Activated CD8-positive, alpha-beta memory T cell treated with anti-CD3 and anti-CD28 coated beads for 24 hours (primary cell): ENCODE results near the gene MPC2.

Experiments
- DNase-seq: peaks from one replicate; pipeline ENCODE4 v3.0.0-alpha.2; 2020

Gene MPC2

DNA sequence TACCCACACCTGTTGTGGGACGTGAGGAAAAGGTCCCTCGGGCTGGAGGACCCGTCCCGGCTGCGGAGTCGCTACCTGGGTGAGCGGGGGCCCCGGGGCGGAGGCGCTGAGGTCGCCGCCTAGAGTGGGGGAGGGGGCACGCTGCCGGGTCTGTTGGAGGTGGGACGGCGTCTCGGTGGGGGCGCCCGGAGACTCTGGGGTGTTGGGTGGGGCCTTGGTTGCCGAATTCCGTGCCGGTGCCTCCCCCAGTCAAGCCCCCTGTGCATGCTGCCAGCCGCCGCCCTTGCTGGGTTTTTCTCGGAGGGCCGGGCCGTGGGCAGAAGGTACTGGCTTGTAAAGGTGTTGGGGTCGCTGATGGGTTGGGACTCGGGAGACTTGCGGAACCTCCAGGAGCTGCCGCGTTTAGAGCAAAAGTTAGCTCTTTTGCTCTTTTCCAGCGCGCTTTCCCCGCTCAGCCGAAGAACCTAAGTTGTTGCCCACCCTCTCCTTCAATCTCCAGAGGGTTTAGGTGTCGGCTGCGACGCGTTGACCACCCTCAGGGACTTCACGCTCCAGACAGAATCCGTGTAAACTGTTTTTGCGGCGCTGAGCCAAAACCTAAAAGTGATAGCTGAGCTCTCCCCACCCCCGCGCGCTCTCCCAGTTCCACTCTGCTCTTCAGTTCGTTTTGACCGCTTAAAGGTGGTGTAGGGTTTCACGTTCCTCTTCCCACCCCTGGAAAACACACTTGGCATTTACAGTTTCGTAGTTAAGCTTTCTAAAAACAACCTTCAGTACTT, at the start of gene MPC2:
Gene MPC2 (minus strand): TSS at position 143 of the 779 bp plus-strand sequence. CDS start 1,231 bp downstream, outside the sequence.
- DNase-seq, result no peak

DNA sequence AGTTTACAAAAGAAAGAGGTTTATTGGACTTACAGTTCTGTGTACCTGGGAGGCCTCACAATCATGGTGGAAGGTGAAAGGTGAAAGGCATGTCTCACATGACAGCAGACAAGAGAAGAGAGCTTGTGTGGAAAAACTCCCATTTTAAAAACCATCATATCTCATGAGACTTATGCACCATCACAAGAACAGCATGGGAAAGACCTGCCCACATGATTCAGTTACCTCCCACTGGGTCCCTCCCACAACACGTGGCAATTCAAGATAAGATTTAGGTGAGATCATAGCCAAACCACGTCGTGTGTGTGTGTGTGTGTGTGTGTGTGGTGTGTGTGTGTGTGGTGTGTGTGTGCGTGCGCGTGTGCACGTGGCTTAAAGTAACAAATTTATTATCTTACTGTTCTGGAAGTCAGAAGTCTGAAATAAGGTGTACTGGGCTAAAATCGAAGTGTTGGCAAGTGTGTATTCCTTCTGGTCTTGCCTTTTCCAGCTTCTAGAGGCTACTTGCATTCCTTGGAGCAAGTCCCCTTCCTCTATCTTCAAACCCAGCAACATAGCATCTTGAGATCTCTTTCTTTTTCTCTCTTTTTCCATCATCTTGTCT, 48.1 kb upstream of the MPC2 start:
- no peak for DNase-seq

DNA sequence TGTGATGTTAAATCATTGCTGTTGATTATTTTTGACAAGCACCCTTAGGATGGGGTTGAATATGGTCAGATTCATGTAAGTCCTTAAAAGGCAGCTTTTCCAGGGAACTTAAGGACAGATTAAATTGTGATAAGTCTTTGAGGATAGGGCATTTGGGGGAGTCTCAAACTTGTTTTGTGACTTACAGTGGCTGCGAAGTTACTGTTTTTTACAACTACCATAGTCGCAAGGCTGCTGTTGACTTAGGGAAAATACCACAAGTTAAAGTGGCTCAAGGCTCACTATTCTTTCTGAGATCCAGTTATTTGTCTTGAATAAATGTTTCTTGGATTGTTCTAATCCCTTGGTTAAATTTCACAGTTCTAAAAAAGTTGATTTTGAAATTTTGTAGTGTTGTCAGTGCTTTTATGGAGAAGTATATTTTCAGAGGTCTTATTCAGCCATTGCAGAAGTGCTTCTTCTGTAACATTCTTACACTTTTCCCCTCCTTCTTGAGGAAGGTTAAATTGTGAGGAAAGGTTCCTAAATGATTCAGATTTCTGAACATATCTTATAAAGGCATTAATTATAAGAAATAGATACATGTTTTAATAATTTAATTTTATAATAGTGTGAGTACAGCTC, 47.0 kb upstream of the MPC2 start:
- DNase-seq, result no peak

DNA sequence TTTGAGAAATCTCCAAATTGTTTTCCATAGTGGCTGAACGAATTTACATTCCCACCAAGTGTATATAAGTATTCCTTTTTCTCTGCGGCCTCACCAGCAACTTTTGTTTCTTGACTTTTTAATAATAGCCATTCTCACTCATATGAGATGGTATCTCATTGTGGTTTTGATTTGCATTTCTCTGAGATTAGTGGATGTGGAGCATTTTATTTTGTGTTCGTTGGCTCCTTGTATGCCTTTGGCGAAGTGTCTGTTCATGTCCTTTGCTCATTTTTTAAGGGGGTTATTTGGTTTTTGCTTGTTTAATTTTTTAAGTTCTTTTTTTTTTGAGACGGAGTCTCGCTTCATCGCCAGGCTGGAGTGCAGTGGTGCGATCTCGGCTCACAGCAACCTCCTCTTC, 45.1 kb upstream of the MPC2 start:
- DNase-seq, result no peak

DNA sequence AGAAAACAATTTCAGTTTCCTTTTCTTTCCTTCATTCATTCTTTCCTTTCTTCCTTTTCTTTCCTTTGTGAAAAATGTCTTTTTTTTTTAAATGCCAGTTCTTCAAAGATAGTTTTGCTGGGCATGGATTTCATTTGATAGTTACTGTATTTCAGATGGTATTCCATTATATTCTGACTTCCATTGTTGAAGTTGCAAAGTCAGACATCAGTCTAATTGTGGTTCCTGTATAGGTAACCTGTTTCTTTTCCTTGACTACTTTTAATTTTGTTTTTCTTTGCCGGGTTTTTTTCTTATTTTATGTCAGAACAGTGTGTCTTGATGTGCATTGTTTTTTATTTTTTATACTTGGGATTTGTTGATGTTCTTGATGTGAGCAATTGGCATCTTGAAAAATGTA, 40.4 kb upstream of the MPC2 start:
- DNase-seq, result no peak

DNA sequence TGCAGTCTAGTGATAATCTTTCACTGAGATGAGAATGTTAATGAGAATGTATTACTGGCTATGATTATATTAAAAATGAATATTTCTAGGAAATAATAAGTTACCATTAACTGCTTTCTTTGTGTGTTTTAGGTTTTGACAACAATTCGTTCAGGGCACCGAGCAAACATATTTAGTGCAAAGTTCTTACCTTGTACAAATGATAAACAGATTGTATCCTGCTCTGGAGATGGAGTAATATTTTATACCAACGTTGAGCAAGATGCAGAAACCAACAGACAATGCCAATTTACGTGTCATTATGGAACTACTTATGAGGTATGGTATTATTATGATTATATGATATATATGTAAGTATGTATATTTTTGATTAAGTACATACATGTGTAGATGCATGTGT, 37.8 kb upstream of the MPC2 start:
- no peak for DNase-seq

DNA sequence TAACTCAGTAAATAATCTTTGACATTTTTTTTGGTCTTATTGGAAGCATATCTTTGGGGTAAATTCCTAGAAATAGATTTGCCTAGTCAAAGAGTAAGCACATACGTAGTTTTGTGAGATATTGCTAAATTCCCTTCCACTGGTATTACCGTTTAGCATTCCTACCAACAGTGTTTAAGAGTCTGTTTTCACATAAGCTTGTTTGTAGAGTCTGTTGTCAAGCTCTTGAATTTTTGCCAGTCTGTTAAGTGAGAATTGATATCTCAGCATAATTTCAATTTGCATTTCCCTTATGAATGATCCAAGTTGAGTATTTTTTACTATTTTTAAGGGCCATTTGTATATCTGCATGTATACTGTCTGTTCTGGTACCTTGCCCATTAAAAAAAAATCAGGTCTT, 37.0 kb upstream of the MPC2 start:
- DNase-seq, result no peak

DNA sequence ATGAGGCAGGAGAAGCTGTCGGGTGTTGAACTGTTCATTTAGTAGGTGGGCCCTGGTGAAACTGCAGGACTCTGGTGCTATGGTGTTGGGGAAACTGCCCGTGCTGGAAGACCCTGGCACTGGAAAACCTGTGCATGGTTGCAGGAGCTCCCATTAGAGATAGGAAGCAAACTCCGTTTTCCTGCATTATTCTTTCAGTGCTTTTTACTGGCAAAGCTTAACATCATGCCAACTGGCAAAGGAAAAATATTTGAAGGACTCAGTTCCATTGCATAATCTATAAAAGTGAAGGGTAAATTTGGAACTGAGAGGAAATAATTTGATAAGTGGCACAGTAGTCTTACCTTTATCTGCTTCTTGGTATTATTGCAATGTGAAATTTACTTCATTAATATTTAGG, 31.7 kb upstream of the MPC2 start:
- no peak for DNase-seq

DNA sequence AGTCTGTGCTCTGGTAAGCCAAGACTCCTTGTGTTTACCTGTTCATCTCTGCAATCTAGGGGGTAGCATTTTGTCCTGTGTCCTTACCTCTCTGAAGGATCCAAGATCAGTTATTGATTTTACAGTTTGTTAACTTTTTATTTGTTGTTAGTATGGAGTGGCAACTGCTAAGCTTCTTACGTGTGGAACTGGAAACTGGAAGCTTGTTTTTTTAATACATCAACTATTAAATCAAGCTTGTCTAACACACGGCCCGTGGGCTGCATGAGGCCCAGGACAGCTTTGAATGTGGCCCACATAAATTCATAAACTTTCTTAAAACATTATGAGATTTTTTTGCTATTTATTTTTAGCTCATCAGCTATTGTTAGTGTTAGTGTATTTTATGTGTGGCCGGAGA, 29.2 kb upstream of the MPC2 start:
- DNase-seq, result no peak

DNA sequence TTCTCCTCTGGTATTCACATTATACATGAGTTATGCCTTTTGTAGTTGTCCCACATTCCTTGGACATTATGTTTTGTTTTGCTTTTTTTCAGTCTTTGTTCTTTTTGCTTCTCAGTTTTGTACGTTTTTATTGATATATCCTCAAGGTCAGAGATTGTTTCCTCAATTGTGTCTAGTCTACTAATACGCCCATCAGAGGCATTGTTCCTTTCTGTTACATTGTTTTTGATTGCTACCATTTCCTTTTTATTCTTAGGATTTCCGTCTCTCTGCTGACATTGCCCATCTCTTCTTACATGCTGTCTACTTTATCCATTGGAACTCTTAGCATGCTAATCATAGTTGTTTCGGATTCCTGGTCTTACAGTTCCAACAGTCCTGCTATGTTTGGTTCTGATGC, 27.8 kb upstream of the MPC2 start:
- no peak for DNase-seq

DNA sequence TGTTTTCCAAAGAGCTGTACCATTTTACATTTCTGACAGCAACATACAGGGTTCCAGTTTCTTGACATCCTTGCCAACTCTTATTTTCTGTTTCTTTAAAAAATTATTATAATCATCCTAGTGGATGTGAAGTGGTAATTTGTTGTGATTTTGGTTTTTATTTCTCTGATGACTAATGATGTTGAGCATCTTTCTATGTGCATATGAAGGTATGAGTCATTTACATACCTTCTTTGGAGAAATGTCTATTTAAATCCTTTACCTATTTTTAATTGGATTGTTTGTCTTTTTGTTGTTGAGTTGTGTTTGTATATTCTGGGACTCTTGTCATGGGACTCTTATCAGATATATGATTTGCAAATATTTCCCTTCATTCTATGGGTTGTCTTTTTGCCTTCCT, 20.8 kb upstream of the MPC2 start:
- no peak for DNase-seq

DNA sequence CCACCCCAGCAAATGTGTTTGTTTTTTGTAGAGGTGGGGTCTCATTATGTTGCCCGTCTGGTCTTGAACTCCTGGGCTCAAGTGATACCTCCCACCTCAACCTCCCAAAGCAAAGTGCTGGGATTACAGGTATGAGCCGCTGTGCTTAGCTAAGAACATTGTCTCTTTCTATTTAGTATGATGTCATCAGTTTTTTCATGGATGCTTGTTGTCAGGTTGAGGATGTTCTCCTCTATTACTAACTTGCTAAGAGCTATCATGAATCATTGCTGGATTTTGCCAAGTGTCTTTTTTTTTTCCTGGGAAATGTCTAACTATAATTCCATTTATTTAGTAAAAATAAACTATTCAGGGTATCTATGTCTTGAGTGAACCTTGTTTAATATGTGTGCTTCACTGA, 19.0 kb upstream of the MPC2 start:
- no peak for DNase-seq

DNA sequence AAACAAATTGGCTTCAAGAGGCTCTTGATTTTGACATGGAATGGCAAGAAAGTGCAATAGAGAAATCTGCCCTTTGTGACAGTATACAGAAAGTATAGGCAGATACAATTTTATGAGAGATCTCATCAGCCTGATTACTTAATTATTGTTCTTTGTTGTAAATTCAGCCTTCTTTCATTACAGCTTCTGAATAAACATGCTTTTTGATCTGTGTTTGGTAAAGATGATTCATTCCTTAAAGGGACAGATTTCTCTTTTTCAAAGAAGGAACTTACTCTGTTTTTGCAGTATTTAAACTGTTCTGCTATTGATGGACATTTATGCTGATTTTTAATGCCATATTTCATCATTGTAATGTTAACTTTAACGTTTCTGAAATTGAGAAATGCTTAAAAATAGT, 13.7 kb upstream of the MPC2 start:
- no peak for DNase-seq

DNA sequence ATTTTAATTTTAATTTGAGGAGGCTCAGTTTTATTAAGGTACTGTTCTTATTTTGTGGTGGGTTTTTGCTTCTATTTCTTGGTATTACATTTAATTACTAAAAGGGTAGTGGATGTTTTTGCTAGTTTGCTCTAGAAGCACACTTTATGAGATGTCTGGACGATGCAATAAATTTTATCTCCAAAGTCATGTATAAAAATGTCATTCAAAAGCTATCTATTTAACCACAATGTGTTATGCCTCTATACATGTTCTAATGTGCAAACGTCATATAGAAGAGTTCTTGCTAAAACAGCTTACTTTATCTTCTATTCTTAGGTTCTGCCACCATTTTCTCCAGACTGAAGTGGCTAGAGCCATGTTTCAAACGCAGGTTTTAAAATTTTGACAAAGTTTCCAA, 12.9 kb upstream of the MPC2 start:
- DNase-seq, result no peak

DNA sequence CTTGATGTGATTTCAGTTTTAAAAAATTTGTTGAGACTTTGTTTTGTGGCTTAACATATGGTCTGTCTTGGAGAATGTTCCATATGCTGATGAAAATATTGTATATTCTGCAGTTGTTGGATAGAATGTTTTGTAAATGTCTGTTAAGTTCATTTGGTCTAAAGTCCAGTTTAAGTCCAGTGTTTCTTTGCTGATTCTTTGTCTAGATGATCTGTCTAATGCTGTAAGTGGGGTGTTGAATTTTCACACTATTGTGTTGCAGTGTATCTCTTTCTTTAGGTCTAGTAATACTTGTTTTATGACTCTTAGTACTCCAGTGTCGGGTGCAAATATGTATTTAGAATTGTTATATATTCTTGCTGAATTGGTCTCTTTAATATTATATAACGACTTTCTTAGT, 10.9 kb upstream of the MPC2 start:
- DNase-seq, result no peak

DNA sequence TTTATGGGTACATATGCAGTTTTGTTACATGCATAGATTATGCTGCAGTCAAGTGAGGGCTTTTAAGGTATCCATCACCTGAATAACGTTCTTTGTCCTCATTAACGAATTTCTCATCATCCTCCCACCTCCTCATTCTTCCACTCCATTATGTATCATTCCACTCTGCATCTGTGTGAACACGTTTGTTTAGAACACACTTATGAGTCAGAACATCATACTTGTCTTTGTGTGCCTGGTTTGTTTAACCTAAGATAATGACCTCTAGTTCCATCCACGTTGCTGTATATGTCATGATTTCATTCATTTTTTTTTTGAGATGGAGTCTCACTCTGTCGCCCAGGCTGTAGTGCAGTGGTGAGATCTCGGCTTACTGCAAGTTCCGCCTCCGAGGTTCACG, 6.7 kb upstream of the MPC2 start:
- DNase-seq, result no peak

DNA sequence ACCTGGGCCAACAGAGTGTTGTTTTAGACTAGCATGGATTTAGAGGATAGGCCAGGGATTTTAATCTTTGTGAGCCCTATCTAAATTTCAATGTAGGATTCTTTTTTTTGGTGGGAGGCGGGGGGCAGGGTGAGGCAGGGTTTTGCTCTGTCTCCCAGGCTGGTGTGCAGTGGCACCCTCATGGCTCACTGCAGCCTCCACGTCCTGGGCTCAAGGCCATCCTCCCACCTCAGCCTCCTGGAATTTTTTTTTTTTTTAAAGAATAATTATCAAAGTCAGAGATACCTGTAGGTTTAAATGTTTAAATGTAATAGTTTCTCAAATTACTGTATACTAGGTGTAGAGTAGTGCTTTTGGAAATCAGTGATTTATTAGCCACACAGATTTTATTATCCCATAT, 3.4 kb upstream of the MPC2 start:
- no peak for DNase-seq

DNA sequence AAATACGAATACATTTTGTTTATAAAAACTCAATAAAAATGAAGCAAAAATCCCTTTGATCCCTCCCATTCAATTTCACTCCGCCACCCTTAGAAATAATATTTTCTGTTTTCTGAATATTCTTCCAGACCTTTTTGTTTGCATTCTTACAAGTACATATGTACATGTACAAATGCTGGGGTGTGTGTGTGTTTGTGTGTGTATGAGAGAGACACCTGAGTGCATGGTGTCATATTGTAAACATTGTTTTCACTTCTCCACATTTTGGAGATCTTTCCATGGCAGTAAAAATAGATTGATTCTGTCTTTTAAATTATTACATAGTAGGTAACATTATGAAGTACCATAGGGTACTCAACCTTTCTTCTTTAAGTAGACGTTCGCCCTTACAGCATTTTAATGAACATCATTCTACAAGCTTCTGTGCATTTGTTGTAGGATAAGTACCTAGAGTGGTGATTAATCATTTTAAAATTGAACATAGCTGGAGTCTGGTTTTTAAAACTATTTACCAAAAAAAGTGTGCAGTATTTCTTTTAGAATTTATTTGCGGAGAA, 1.3 kb upstream of the MPC2 start:
- no peak for DNase-seq

DNA sequence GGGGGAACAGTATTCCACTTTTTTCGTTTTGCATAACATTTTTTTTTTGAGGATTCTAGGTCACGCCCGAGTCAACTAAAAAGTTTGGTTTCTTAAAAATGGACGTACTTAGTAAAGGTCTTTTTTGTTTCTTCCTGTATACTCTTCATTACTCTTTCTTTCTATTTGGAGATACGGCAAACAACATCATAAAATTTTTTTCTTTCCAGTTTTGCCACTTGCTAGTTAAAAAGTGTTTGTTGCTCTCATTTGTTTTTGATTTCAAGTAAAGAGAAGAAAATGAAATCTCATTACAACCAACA, 788 bp upstream of the MPC2 start:
- DNase-seq, result no peak

DNA sequence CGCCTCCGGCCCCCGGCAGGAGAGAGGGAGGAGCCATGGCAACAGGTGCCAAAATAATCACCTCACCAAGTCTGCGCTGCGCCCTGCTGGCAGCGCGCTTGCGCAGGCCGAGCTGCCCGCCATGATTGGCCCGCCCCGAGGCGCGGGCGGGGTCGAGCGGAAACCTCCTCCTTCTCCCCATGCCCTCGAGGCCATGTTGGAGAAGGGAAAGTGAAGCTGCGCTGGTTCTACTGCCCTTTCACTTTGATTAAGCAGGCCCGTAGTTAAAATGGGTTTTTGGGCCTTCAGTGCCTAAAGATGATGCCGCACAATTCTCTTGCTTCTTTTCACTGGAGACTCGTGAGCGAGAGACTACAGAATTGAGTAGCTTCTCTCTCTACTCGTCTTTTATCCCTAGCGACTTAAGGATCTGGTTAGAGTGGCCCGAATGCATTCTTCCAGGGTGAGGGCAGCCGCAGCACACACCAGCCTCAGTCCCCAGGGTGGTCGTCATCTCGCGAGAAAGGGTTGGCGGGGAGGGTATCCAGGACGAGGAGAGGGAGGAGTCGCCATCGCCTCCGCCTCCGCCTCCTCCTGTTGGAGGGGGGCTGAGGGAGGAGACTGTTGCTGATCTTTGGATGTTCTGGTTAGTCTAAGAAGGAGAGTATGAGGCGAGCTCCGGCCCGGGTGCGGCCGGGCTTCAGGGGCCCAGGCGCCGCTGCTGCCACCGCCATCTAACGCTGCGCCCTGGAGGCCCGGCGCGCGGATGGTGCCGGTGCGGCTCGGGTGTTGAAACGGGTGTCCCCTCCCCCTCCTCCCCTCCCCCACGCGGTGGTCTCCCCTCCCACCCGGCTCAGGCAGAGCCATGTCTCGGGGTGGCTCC, 573 bp downstream of the MPC2 start, which contains the start of gene DCAF6:
Gene DCAF6 (plus strand): TSS at position 616 of the 862 bp plus-strand sequence. CDS start 229 bp downstream, at position 845.
- peak; percentile 95 for DNase-seq

DNA sequence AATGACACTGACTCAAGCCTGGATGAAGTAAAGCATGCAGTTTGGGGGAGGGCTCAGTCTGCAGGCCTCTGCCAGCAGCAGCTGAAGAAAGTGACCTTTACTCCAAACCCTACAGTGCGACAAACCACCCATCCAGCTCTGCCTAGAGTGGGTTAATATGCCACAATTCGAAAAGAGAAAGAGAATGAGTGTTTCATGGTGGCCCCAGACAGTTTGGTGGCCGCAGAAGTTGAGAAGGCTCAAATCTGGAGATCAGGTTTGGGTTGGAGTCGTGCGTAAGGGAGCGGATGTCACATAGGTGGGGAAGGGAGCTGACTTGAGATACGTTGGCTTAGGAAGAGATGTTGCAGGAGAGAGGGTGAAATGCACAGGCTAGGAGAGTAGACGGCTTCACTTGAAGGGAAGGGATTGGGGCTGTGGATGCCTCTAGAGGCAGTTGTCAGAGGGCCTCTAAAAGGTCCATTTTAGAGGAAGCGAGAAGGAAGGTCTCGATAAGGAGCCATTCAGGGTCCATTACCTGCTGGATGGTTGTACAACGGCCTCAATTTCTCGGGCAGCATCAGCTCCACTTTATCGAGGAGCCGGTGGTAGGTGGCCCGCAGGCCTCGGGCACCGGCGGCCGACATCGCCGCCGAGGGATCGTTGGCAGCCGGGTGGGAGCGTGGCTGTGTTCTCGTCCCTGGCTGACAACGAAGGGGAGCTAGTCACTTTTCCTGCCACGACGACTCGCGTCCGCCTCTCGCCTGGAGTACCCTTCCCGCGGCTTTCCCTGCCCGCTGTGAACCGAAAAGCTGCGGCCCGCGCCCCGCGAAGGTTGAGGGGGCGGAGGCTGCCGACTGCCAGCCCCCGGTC, 1.4 kb downstream of the MPC2 start:
- DNase-seq, result no peak
